Neural cell (in vitro differentiated cells): ENCODE results near the gene SHD. TPM values are rescaled to one million over a fixed set of nuclear protein-coding genes. Genes with fewer than 3 reads are reported as not detected.

Source experiments
- H2AFZ ChIP-seq: fragments of 200-600, 300-800 bp; sonication (generic), shearing (Covaris generic); 2 replicates; pipeline ENCODE4 v1.6.0; 2014; ENCODE audit warnings: low read depth, mild to moderate bottlenecking, antibody characterized with exemption, low read length, moderate library complexity
- H3F3A ChIP-seq: fragments of 200-600 bp; shearing (Covaris generic); 2 replicates; pipeline ENCODE4 v1.6.1; 2016; ENCODE audit warnings: mild to moderate bottlenecking, moderate library complexity, mixed read lengths, antibody characterized with exemption, low read length; ENCODE audit not compliant: insufficient read depth, poor library complexity, severe bottlenecking
- H3K27ac ChIP-seq: fragments of 200-600, 300-800 bp; sonication (generic), shearing (Covaris generic); 2 replicates; pipeline ENCODE4 v1.5.1; 2014; ENCODE audit warnings: mild to moderate bottlenecking, low read length, moderate library complexity
- H3K27me3 ChIP-seq: fragments of 300-800, 200-600 bp; sonication (generic), shearing (Covaris generic); 2 replicates; pipeline ENCODE4 v1.6.0; 2014; ENCODE audit warnings: mild to moderate bottlenecking, low read depth, low read length, moderate library complexity; ENCODE audit not compliant: insufficient read depth
- H3K36me3 ChIP-seq: fragments of 300-800, 200-600 bp; sonication (generic), shearing (Covaris generic); 2 replicates; pipeline ENCODE4 v1.5.1; 2014; ENCODE audit warnings: mild to moderate bottlenecking, antibody characterized with exemption, low read length, moderate library complexity; ENCODE audit not compliant: insufficient read depth
- H3K4me2 ChIP-seq: fragments of 300-800, 200-600 bp; sonication (generic), shearing (Covaris generic); 2 replicates; pipeline ENCODE4 v1.6.0; 2014; ENCODE audit warnings: mild to moderate bottlenecking, low read length
- H3K4me3 ChIP-seq: fragments of 300-800, 200-600 bp; sonication (generic), shearing (Covaris generic); 2 replicates; pipeline ENCODE4 v1.5.1; 2014; ENCODE audit warnings: mild to moderate bottlenecking, low read length, moderate library complexity
- H3K79me2 ChIP-seq: fragments of 200-600 bp; shearing (Covaris generic); replicated peaks from 2 replicates; pipeline ENCODE4 v1.6.0; 2014; ENCODE audit warnings: mild to moderate bottlenecking, low read length, moderate library complexity; ENCODE audit not compliant: insufficient read depth
- H3K9ac ChIP-seq: fragments of 300-800, 200-600 bp; sonication (generic), shearing (Covaris generic); 2 replicates; pipeline ENCODE4 v1.6.1; 2016; ENCODE audit warnings: mild to moderate bottlenecking, low read length, mixed read lengths
- H3K9me2 ChIP-seq: fragments of 200-600 bp; shearing (Covaris generic); 2 replicates; pipeline ENCODE4 v1.6.1; 2016; ENCODE audit warnings: mild to moderate bottlenecking, low read length, mixed read lengths; ENCODE audit not compliant: insufficient read depth
- H3K9me3 ChIP-seq: fragments of 200-600, 300-800 bp; sonication (generic), shearing (Covaris generic); 2 replicates; pipeline ENCODE4 v1.6.1; 2016; ENCODE audit warnings: mild to moderate bottlenecking, mixed run types, low read length, moderate library complexity, mixed read lengths
- H4K20me1 ChIP-seq: fragments of 200-600 bp; shearing (Covaris generic); 2 replicates; pipeline ENCODE4 v1.6.1; 2016; ENCODE audit warnings: mild to moderate bottlenecking, mixed run types; ENCODE audit not compliant: insufficient read depth
- CTCF ChIP-seq: fragments of 450-650 bp; IDR thresholded peaks from 2 replicates; pipeline ENCODE4 v1.5.1; 2014; ENCODE audit warnings: antibody characterized with exemption, mild to moderate bottlenecking, moderate library complexity; ENCODE audit not compliant: poor library complexity, severe bottlenecking
- EP300 ChIP-seq: fragments of 450-650 bp; conservative IDR thresholded peaks from 2 replicates; pipeline ENCODE4 v1.6.1; 2014; ENCODE audit warnings: antibody characterized with exemption, mild to moderate bottlenecking, moderate library complexity; ENCODE audit not compliant: poor library complexity, severe bottlenecking
- EZH2 ChIP-seq: fragments of 200-600, 300-800 bp; shearing (Covaris generic), sonication (generic); IDR thresholded peaks from 2 replicates; pipeline ENCODE4 v1.6.1; 2014; ENCODE audit warnings: antibody characterized with exemption, low read length, borderline replicate concordance, mild to moderate bottlenecking; ENCODE audit not compliant: insufficient read depth, poor library complexity, severe bottlenecking
- MXI1 ChIP-seq: fragments of 450-650 bp; conservative IDR thresholded peaks from 2 replicates; pipeline ENCODE4 v1.6.1; 2014; ENCODE audit warnings: antibody characterized with exemption, mild to moderate bottlenecking; ENCODE audit not compliant: poor library complexity, severe bottlenecking
- POLR2AphosphoS5 ChIP-seq: IDR thresholded peaks from 2 replicates; pipeline ENCODE4 v1.6.1; 2012
- REST ChIP-seq: IDR thresholded peaks from 2 replicates; pipeline ENCODE4 v1.6.1; 2012; ENCODE audit warnings: borderline replicate concordance
- SMC3 ChIP-seq: fragments of 450-650 bp; conservative IDR thresholded peaks from 2 replicates; pipeline ENCODE4 v1.6.1; 2014; ENCODE audit warnings: antibody characterized with exemption, mild to moderate bottlenecking, moderate library complexity; ENCODE audit not compliant: poor library complexity
- polyA plus RNA-seq: library from polyadenylated mRNA; depleted of rRNA; stranded (reverse); fragments of >200 nt; gene quantifications from 2 replicates; pipeline ENCODE4 v1.2.3, GENCODE V29; 2014

The SHD gene
- polyA plus RNA-seq, 1 donor from 2014 or later: 188 TPM

- Histone ChIP-seq H4K20me1 (no peaks in the 10 kb centered on the region), H2AFZ (no peak overlapping the region), H3F3A (no peaks in the 10 kb centered on the region)
These were observed 56.0 kb downstream of the SHD start for GRCh38 chr19:4334929-4335570.

GRCh38 chr19:4337906-4338440, 58.9 kb downstream of the SHD start:
- Histone ChIP-seq H3K4me3 (no peak overlapping the region), H3K27ac (no peak overlapping the region), H2AFZ (no peak overlapping the region), H3K4me2 (no peak overlapping the region), H3K36me3 (no peaks in the 10 kb centered on the region), H3K27me3 (no peaks in the 10 kb centered on the region), H3F3A (no peaks in the 10 kb centered on the region), H3K9ac (no peak overlapping the region), H3K79me2 (no peaks in the 10 kb centered on the region), H4K20me1 (no peaks in the 10 kb centered on the region), H3K9me2 (no peaks in the 10 kb centered on the region), H3K9me3 (no peaks in the 10 kb centered on the region)
- TF ChIP-seq CTCF (no peak), MXI1 (no peak)

More at GRCh38 chr19:4334929-4335570, 56.0 kb downstream of the SHD start:
- H3K27me3 ChIP-seq: no peaks in the 10 kb centered on the region
- H3K4me2 ChIP-seq: no peak overlapping the region
- no peaks in the 10 kb centered on the region for H3K9me3 ChIP-seq
- no peaks in the 10 kb centered on the region for H3K36me3 ChIP-seq
- no peaks in the 10 kb centered on the region for H3K9me2 ChIP-seq
- H3K79me2 ChIP-seq: no peaks in the 10 kb centered on the region
- TF ChIP-seq EP300 (no peak), REST (no peak), SMC3 (no peak), EZH2 (no peak), POLR2AphosphoS5 (no peak)
- H3K27ac ChIP-seq: no peak overlapping the region
- H3K4me3 ChIP-seq: no peak overlapping the region
- no peak overlapping the region for H3K9ac ChIP-seq
